Smooth muscle cell (in vitro differentiated cells): ENCODE measurements around the gene ZDHHC1. TPM values are rescaled to one million over a fixed set of nuclear protein-coding genes. Genes with fewer than 3 reads are reported as not detected.

Experiments used
- DNase-seq: peaks from one replicate; lab custom pipeline; 2025; ENCODE audit not compliant: unreplicated experiment; lab: John Stamatoyannopoulos, UW
- H2AFZ ChIP-seq: fragments of 200-600 bp; sonication (generic); 2 replicates; pipeline ENCODE4 v1.6.0; 2016; ENCODE audit warnings: antibody characterized with exemption, low read depth, mild to moderate bottlenecking
- H3F3A ChIP-seq: fragments of 200-600 bp; sonication (generic); 2 replicates; pipeline ENCODE4 v1.6.0; 2017; ENCODE audit warnings: antibody characterized with exemption, low read depth
- H3K27ac ChIP-seq: fragments of 200-600 bp; sonication (generic); 2 replicates; pipeline ENCODE4 v1.5.1; 2016; ENCODE audit warnings: low read depth, mild to moderate bottlenecking
- H3K27me3 ChIP-seq: fragments of 200-600 bp; sonication (generic); 2 replicates; pipeline ENCODE4 v1.6.1; 2016; ENCODE audit warnings: low read depth, mild to moderate bottlenecking
- H3K36me3 ChIP-seq: fragments of 200-600 bp; sonication (generic); 2 replicates; pipeline ENCODE4 v1.5.1; 2016; ENCODE audit warnings: low read depth
- H3K4me1 ChIP-seq: fragments of 200-600 bp; sonication (generic); 2 replicates; pipeline ENCODE4 v1.5.1; 2016; ENCODE audit warnings: low read depth
- H3K4me2 ChIP-seq: fragments of 200-600 bp; sonication (generic); 2 replicates; pipeline ENCODE4 v1.6.0; 2016; ENCODE audit warnings: mild to moderate bottlenecking
- H3K4me3 ChIP-seq: fragments of 200-600 bp; sonication (generic); 2 replicates; pipeline ENCODE4 v1.5.1; 2016; ENCODE audit warnings: mild to moderate bottlenecking
- H3K79me2 ChIP-seq: fragments of 200-600 bp; sonication (generic); 2 replicates; pipeline ENCODE4 v1.6.0; 2016; ENCODE audit warnings: low read depth, mild to moderate bottlenecking
- H3K9ac ChIP-seq: fragments of 200-600 bp; sonication (generic); 2 replicates; pipeline ENCODE4 v1.6.0; 2016; ENCODE audit warnings: low read depth
- H3K9me3 ChIP-seq: fragments of 200-600 bp; sonication (generic); replicated peaks from 2 replicates; pipeline ENCODE4 v1.5.1; 2016; ENCODE audit warnings: low read depth
- H4K20me1 ChIP-seq: fragments of 200-600 bp; sonication (generic); 2 replicates; pipeline ENCODE4 v1.6.0; 2016; ENCODE audit warnings: low read depth
- CTCF ChIP-seq: fragments of 200-600 bp; sonication (generic); IDR thresholded peaks from 2 replicates; pipeline ENCODE4 v1.5.1; 2017; ENCODE audit warnings: borderline replicate concordance, mild to moderate bottlenecking, antibody characterized with exemption; ENCODE audit not compliant: insufficient read depth, poor library complexity, severe bottlenecking
- WGBS: methylation state at CpG from one replicate; pipeline ENCODE4 v1.1.7; 2016; ENCODE audit warnings: low lambda C conversion rate; 5-methylcytosine and 5-hydroxymethylcytosine counted together
- polyA plus RNA-seq: library from polyadenylated mRNA; unstranded; fragments of >200 nt; fragmentation: Nextera tagmentation; extraction: Ambion mirVana; gene quantifications from 2 replicates; pipeline ENCODE4 v1.2.1, GENCODE V29; 2016
- total RNA-seq: library from RNA; depleted of rRNA; stranded (reverse); fragments of >200 nt; gene quantifications from 2 replicates; pipeline ENCODE4 v1.2.3, GENCODE V29; 2014

The ZDHHC1 gene
- total and polyA plus RNA-seq, 2 experiments from 2014 or later = 7.9 to 15.7 TPM

- no peaks in the 10 kb centered on the region for H3K9me3 ChIP-seq
- no peak overlapping the region for H3K4me3 ChIP-seq
- DNase-seq = no peak
- H3K27me3 ChIP-seq = peaks cover 34% of the 10 kb centered on the region
- no peaks in the 10 kb centered on the region for H3K79me2 ChIP-seq
- TF ChIP-seq CTCF = no peak
- H4K20me1 ChIP-seq = no peaks in the 10 kb centered on the region
- H3F3A ChIP-seq = no peaks in the 10 kb centered on the region
- H2AFZ ChIP-seq = no peak overlapping the region
- 84% methylated on average over 2 of the region's 2 CpGs for WGBS
- no peak overlapping the region for H3K9ac ChIP-seq
- H3K4me2 ChIP-seq = no peak overlapping the region
- no peaks in the 10 kb centered on the region for H3K36me3 ChIP-seq
- H3K27ac ChIP-seq = no peak overlapping the region
- peaks cover 1% of the 10 kb centered on the region for H3K4me1 ChIP-seq
These were observed 27.7 kb downstream of the ZDHHC1 start for GRCh38 chr16:67388591-67388990.

DNA sequence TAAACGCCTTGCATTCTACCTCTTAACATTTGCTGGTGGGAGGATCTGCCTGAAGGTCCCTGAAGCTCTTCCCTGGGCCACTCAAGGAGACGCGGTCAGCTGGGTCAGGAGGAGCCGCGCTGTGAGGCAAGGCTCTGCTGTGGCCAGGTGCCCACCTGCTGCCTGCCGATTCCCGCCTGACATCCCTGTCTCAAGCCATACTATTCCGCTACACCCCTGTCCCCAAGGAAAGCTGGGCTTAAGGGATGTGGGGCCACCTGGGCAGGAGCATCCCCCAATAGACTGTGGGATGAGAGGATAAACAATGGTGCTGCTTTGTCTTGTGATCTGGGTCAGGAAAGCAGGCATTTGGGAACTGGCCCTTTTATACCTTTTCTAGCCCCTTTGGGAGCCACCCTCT, 28.1 kb downstream of the ZDHHC1 start:
- 91% methylated on average over 8 of the region's 8 CpGs for WGBS

DNA sequence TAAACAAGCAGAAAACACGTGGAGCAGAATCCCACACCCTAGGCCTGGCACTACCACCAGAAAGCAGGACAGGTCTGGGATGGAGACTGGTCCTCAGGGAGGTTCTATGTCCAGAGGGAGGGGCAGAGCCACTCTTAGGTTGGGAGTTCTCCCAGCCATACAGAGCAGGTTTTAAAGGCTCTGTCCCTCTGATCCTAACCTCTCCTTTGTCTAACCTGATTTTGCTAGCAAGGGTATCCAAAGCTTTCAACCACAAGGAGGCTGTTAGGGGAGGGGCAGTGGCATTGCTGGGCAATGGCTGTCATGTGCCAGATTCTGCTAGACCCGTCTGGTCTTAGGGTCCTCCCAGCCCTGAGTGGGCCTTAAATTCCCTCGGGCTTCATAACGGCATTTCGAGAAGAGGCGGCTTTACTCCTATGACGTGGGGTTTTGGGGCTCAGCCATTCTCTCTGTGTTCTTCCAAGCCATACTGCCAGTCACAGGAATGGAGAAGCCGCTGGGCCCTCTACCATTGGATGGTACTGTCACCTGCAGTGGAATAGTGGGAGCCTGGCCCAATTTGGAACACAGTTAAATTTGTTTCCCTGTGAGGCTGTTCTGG, 28.7 kb downstream of the ZDHHC1 start:
- Histone ChIP-seq H3K27ac (no peak overlapping the region), H4K20me1 (no peaks in the 10 kb centered on the region), H3K4me1 (no peaks in the 10 kb centered on the region), H2AFZ (no peak overlapping the region), H3F3A (no peaks in the 10 kb centered on the region), H3K9ac (no peak overlapping the region), H3K36me3 (no peaks in the 10 kb centered on the region), H3K4me2 (no peak overlapping the region), H3K4me3 (no peak overlapping the region), H3K9me3 (no peaks in the 10 kb centered on the region), H3K79me2 (no peaks in the 10 kb centered on the region), H3K27me3 (peaks cover 27% of the 10 kb centered on the region)
- TF ChIP-seq CTCF = no peak
- DNase-seq = no peak
- WGBS = 81% methylated on average over 8 of the region's 8 CpGs

More for the DNA sequence above, 28.1 kb downstream of the ZDHHC1 start:
- H3K4me1 ChIP-seq = no peaks in the 10 kb centered on the region
- no peaks in the 10 kb centered on the region for H4K20me1 ChIP-seq
- H3K36me3 ChIP-seq = no peaks in the 10 kb centered on the region
- no peak overlapping the region for H3K4me3 ChIP-seq
- H3K27me3 ChIP-seq = peaks cover 32% of the 10 kb centered on the region
- H3K4me2 ChIP-seq = no peak overlapping the region
- no peaks in the 10 kb centered on the region for H3F3A ChIP-seq
- H3K79me2 ChIP-seq = no peaks in the 10 kb centered on the region
- H3K9me3 ChIP-seq = no peaks in the 10 kb centered on the region
- no peak overlapping the region for H2AFZ ChIP-seq
- no peak overlapping the region for H3K9ac ChIP-seq
- no peak overlapping the region for H3K27ac ChIP-seq
- DNase-seq = no peak
- no peak for TF ChIP-seq CTCF

GRCh38 chr16:67386861-67387455, 29.3 kb downstream of the ZDHHC1 start:
- 83% methylated on average over 5 of the region's 5 CpGs for WGBS
- TF ChIP-seq CTCF = no peak
- H2AFZ ChIP-seq = no peak overlapping the region

More at GRCh38 chr16:67386861-67387455, 29.3 kb downstream of the ZDHHC1 start:
- H3F3A ChIP-seq = no peaks in the 10 kb centered on the region
- H3K4me2 ChIP-seq = no peak overlapping the region
- H3K36me3 ChIP-seq = no peaks in the 10 kb centered on the region
- no peaks in the 10 kb centered on the region for H3K79me2 ChIP-seq
- H3K27me3 ChIP-seq = peaks cover 27% of the 10 kb centered on the region
- H3K4me1 ChIP-seq = no peaks in the 10 kb centered on the region
- no peak overlapping the region for H3K4me3 ChIP-seq
- H3K9me3 ChIP-seq = no peaks in the 10 kb centered on the region
- H3K27ac ChIP-seq = no peak overlapping the region
- no peak for DNase-seq
- H4K20me1 ChIP-seq = no peaks in the 10 kb centered on the region
- H3K9ac ChIP-seq = no peak overlapping the region
